ENCODE results near the gene SPATA6.
"Not testable (repeated sequence)": the region's sequence is repeated elsewhere in the genome, so short reads cannot be mapped to it uniquely, and the experiment has no call there.

SPATA6 gene

GRCh38 chr1:48450505-48450904, 21.5 kb downstream of the SPATA6 start:
- no peak for DNase-seq

DNA sequence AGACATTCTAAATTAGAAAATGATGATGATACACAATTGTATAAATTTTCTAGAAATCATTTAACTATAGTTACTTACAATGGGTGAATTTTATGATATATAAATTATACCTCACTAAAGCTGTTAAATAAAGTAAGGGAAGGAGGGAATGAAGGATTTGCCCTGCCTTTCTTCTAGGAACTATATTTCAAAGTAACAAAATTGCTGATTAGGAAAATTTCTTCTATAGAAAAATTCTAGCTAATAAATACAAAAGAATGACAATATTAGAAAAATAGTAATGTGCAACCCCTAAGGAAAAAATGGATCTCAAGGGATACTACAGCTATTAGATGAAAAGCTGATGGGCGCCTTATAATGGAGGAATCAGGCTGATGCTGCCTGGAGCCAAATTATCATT, 23.1 kb downstream of the SPATA6 start:
- no peak for DNase-seq

DNA sequence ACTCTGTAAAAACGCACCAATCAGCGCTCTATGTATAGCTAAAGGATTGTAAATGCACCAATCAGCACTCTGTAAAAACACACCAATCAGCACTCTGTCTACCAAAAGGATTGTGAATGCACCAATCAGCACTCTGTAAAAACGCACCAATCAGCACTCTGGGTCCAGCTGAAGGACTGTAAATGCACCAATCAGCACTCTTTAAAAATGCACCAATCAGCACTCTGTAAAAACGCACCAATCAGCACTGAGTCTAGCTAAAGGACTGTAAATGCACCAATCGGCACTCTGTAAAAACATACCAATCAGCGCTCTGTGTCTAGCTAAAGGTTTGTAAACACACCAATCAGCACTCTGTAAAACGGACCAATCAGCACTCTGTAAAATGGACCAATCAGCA, 27.8 kb downstream of the SPATA6 start:
- DNase-seq: not testable (repeated sequence)

- DNase-seq: no peak
These were observed 29.0 kb downstream of the SPATA6 start for GRCh38 chr1:48442864-48443619.

DNA sequence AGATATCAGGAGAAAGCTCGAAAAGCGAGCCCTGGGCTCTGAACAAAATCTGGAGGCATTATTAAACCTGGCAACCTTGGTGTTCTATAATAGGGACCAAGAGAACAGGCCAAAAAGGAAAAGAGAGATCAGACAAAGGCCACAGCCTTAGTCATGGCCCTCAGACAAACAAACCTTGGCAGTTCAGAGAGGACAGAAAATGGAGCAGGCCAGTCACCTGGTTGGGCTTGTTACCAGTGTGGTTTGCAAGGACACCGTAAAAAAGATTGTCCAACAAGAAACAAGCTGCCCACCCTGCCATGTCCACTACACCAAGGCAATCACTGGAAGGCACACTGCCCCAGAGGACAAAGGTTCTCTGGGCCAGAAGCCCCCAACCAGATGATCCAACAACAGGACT, 31.2 kb downstream of the SPATA6 start:
- not testable (repeated sequence) for DNase-seq

DNA sequence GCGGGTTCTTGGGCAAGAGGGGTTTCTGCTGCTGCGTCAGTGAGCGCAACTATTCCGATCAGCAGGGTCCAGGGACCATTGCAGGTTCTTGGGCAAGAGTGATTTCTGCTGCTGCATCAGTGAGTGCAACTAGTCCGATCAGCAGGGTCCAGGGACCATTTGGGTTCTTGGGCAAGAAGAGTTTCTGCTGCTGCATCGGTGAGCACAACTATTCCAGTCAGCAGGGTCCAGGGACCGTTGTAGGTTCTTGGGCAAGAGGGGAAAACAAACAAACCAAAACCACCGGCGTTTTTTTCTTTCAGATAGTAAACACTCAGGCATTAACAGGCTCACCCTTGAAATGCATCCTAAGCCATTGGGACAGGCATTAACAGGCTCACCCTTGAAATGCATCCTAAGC, 32.6 kb downstream of the SPATA6 start:
- no peak for DNase-seq

GRCh38 chr1:48437379-48437778, 34.6 kb downstream of the SPATA6 start:
- not testable (repeated sequence) for DNase-seq

DNA sequence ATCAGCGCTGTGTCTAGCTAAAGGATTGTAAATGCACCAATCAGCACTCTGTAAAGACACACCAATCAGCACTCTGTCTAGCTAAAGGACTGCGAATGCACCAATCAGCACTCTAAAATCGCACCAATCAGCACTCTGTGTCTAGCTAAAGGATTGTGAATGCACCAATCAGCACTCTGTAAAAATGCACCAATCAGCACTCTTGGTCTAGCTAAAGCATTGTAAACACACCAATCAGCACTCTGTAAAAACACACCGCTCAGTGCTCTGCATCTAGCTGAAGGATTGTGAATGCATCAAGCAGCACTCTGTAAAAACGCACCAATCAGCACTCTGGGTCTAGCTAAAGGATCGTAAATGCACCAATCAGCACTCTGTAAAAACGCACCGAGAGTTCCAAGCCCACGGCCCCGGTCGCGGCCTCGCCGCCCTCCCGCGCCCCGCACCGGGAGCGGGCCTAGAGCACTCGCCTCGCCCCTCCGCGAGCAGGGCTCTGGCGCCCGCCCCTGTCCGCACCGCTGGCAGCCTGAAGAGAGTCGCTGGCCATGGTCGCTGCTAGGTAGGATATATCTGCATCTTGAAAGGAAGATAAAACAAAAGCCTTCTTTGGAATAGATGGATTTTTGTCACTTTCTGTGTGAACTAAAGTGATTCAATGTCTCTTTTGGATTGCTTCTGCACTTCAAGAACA, 36.5 kb downstream of the SPATA6 start:
- DNase-seq: not testable (repeated sequence)

- no peak for DNase-seq
These were observed 41.2 kb downstream of the SPATA6 start for GRCh38 chr1:48430832-48431231.

GRCh38 chr1:48422009-48422408, 50.0 kb downstream of the SPATA6 start:
- DNase-seq: no peak

GRCh38 chr1:48418742-48419141, 53.3 kb downstream of the SPATA6 start:
- no peak for DNase-seq

- DNase-seq: no peak
These were observed 57.0 kb downstream of the SPATA6 start for GRCh38 chr1:48415050-48415449.

- DNase-seq: no peak
These were observed 57.7 kb downstream of the SPATA6 start for GRCh38 chr1:48414264-48414663.

DNA sequence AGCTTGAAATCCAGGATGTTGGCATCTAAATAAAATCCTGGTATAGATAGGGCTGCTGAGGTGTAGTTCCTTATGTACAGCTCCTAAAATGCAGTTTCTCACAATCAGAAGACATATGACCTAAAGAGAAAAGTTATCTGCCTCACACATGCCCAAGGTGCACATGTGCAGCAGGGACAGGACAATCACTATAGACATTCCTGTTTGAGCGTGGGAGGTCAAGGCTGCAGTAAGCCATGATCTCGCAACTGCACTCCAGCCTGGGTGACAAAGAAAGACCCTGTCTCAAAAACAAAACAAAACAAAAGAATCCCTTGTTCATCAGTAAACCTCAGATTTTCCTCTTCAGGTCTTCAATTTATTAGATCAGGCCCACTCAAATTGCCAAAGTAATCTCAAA, 66.1 kb downstream of the SPATA6 start:
- DNase-seq: no peak

DNA sequence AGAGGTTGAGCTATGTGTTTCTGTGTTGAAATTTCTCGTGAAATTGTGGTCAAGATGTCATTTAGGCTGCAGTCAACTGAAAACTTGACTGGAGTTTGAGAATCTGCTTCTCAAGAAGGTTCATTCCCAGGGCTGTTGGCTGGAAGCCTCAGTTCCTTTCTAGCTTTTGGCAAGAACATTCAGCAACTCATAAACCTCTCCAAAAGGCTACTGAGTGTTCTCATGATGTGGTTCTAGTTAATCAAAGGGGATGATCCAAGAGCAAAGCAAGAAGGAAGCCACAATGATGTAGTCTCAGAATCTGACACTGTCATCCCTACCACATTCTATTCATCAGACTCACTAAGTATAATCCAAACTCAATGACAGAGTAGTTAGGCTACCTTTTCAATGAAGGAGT, 66.6 kb downstream of the SPATA6 start:
- peak; percentile 1 for DNase-seq

- DNase-seq: no peak
These were observed 69.4 kb downstream of the SPATA6 start for GRCh38 chr1:48402599-48402998.

GRCh38 chr1:48396208-48396607, 75.8 kb downstream of the SPATA6 start:
- DNase-seq: no peak

DNA sequence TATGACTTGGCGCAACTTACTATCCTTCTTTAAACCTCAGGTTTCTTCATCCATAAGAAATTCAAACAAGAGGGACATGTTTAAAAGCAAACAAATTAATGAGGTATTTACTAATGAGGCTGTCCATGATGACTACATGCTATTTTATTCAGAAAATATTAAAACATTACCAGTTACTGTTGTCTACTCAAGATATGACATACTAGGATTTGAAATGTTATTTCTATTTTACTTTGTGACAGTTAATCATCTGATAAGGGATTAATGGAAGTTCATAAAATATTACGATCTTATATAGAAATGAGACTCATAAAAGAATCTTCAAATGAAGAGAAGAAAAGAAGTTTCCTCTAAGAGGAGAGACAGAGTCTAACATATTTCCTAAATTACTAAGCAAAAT, 80.1 kb downstream of the SPATA6 start:
- no peak for DNase-seq

GRCh38 chr1:48387409-48387808, 84.6 kb downstream of the SPATA6 start:
- no peak for DNase-seq

DNA sequence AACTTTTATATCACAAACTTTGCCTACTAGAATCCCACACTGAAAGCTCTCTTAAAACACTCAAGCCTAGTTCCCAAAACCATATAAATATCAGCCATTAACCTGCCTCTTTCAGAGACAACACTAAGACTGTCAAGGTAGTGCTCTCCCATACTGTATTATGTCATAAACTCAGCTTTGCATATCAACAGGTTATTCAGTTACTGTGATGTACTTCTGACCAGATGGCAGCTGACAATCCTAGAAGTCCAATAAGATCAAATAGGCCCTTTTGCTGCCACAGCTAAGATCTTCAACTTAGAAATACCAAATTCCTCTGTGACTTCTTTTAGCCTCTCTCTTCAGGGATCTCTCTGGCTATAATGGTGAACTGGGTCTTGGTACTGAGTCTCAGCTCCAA, 97.2 kb downstream of the SPATA6 start:
- no peak for DNase-seq

- DNase-seq: no peak
These were observed 100.4 kb downstream of the SPATA6 start for GRCh38 chr1:48371598-48371997.

DNA sequence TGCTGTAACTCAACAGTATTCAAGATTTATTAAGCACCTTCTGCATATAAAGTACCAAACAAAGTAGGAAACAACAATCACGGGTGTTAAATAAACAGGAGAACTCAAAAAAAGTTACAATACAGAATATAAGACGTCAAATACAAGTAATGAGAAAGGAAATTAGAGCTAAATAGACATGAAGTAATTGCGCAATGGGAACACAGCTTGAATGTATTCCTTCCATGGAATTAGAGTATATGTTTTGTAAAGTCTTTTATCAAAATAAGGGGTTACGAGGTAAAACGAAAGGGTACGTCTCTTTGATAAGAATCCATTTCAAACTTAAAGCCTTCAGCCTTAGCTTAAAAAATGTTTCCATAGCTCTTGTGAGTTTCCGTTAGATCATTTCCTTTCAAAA, 109.1 kb downstream of the SPATA6 start:
- no peak for DNase-seq

DNA sequence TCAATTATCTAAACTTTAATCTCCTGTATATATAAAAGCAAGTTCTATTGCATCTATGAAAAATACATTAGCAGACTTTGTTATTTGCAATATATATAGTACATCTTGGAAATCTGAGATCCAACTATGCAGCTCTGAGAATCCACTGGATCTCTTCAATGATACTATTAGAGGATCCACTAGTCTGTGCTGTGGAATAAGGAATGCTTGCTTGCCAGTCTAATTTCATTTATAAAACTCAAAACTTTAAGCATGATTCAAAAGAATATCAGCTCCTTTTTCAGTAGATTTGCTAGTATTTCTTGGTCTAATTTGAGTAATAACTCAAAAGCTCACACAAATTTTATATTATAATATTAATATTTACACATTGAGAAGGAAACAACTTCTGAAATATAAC, 115.1 kb downstream of the SPATA6 start:
- no peak for DNase-seq

GRCh38 chr1:48344373-48344772, 127.6 kb downstream of the SPATA6 start:
- DNase-seq: no peak

DNA sequence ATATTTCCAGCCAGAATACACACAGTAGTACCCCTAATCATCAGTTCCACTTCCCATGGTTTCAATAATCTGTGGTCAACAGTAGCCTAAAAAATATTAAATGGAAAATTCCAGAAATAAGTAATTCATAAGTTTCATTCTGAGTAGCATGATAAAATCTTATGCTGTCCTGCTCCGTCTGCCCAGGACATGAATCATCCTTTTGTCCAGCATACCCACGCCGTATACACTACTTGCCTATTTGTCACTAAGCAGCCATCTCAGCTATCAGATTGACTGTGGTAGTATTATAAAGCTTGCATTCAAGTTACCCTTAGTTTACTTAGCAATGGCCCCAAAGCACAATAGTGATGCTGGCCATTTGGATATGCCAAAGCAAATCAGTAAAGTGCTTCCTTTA, 130.8 kb downstream of the SPATA6 start:
- DNase-seq: no peak

Measured in fibroblast of skin of right quadriceps (primary cell).